ENCODE data around the gene MAN2A1.

Gene MAN2A1

GRCh38 chr5:109689740-109690241 is at the start of gene MAN2A1:
MAN2A1 (plus strand) TSS chr5:109689927; CDS start chr5:109690418, 491 bp downstream.
- peaks cover 4% of the 10 kb centered on the region; the same call in 1 of the 2 replicates for H3K9me3 ChIP-seq (ENCODE audit: low read depth, low read length)
- peak within 1 kb of the TSS; percentile 94 for H3K4me3 ChIP-seq
- DNase-seq (ENCODE audit: low read depth, low spot score) = no peak
- H3K27ac ChIP-seq = peak within 1 kb of the TSS; percentile 66
- H3K36me3 ChIP-seq (ENCODE audit: insufficient read depth, low read length) = no peaks in the 10 kb centered on the region
- H3K9ac ChIP-seq (ENCODE audit: insufficient read length) = peak within 1 kb of the TSS; percentile 75
- TF ChIP-seq FOXP2 (optimal IDR thresholded peaks at IDR 0.05; ENCODE audit: control extremely low read depth, extremely low read length, insufficient read depth) = no peak

GRCh38 chr5:109640976-109641375 is 48.8 kb upstream of the MAN2A1 start:
- no peak overlapping the region for H3K9ac ChIP-seq (ENCODE audit: insufficient read length)
- H3K36me3 ChIP-seq (ENCODE audit: insufficient read depth, low read length) = no peaks in the 10 kb centered on the region
- no peak overlapping the region for H3K27ac ChIP-seq
- H3K4me3 ChIP-seq = no peak overlapping the region
- no peaks in the 10 kb centered on the region for H3K9me3 ChIP-seq (ENCODE audit: low read depth, low read length)
- TF ChIP-seq FOXP2 (optimal IDR thresholded peaks at IDR 0.05; ENCODE audit: control extremely low read depth, extremely low read length, insufficient read depth) = no peak
- TF ChIP-seq EZH2 (IDR thresholded peaks at IDR 0.05) = no peak
- no peak for TF ChIP-seq POLR2AphosphoS5 (IDR thresholded peaks at IDR 0.05; ENCODE audit: borderline replicate concordance, low read depth, low read length)
- no peak for DNase-seq (ENCODE audit: low read depth, low spot score)

GRCh38 chr5:109643791-109644350 is 45.9 kb upstream of the MAN2A1 start:
- no peaks in the 10 kb centered on the region for H3K36me3 ChIP-seq (ENCODE audit: insufficient read depth, low read length)
- TF ChIP-seq POLR2AphosphoS5 (IDR thresholded peaks at IDR 0.05; ENCODE audit: borderline replicate concordance, low read depth, low read length) (no peak), FOXP2 (optimal IDR thresholded peaks at IDR 0.05; ENCODE audit: control extremely low read depth, extremely low read length, insufficient read depth) (no peak), EZH2 (IDR thresholded peaks at IDR 0.05) (no peak)
- DNase-seq (ENCODE audit: low read depth, low spot score) = no peak
- H3K27ac ChIP-seq = peak overlapping the region; percentile 87
- H3K4me3 ChIP-seq = peak overlapping the region; percentile 66
- no peaks in the 10 kb centered on the region for H3K9me3 ChIP-seq (ENCODE audit: low read depth, low read length)
- H3K9ac ChIP-seq (ENCODE audit: insufficient read length) = no peak overlapping the region

- H3K36me3 ChIP-seq (ENCODE audit: insufficient read depth, low read length) = no peaks in the 10 kb centered on the region
- H3K4me3 ChIP-seq = peak overlapping the region; percentile 66
- peak overlapping the region; percentile 87 for H3K27ac ChIP-seq
- H3K9ac ChIP-seq (ENCODE audit: insufficient read length) = no peak overlapping the region
- TF ChIP-seq EZH2 (IDR thresholded peaks at IDR 0.05) = no peak
- TF ChIP-seq POLR2AphosphoS5 (IDR thresholded peaks at IDR 0.05; ENCODE audit: borderline replicate concordance, low read depth, low read length) = no peak; the same call in 1 of the 2 replicates
- no peak for TF ChIP-seq FOXP2 (optimal IDR thresholded peaks at IDR 0.05; ENCODE audit: control extremely low read depth, extremely low read length, insufficient read depth)
- H3K9me3 ChIP-seq (ENCODE audit: low read depth, low read length) = no peaks in the 10 kb centered on the region
- peak; percentile 78 for DNase-seq (ENCODE audit: low read depth, low spot score)
These were observed 44.9 kb upstream of the MAN2A1 start for GRCh38 chr5:109644829-109645228.

GRCh38 chr5:109645707-109646192 is 44.0 kb upstream of the MAN2A1 start:
- Histone ChIP-seq H3K4me3 (no peak overlapping the region; the same call in 1 of the 2 replicates), H3K27ac (peak overlapping the region; percentile 87), H3K36me3 (ENCODE audit: insufficient read depth, low read length) (no peaks in the 10 kb centered on the region), H3K9me3 (ENCODE audit: low read depth, low read length) (no peaks in the 10 kb centered on the region), H3K9ac (ENCODE audit: insufficient read length) (no peak overlapping the region)
- TF ChIP-seq EZH2 (IDR thresholded peaks at IDR 0.05) (no peak), FOXP2 (optimal IDR thresholded peaks at IDR 0.05; ENCODE audit: control extremely low read depth, extremely low read length, insufficient read depth) (no peak), POLR2AphosphoS5 (IDR thresholded peaks at IDR 0.05; ENCODE audit: borderline replicate concordance, low read depth, low read length) (no peak)
- no peak for DNase-seq (ENCODE audit: low read depth, low spot score)

GRCh38 chr5:109649318-109649717 is 40.4 kb upstream of the MAN2A1 start:
- no peak overlapping the region for H3K4me3 ChIP-seq
- no peak for DNase-seq (ENCODE audit: low read depth, low spot score)
- TF ChIP-seq FOXP2 (optimal IDR thresholded peaks at IDR 0.05; ENCODE audit: control extremely low read depth, extremely low read length, insufficient read depth) (no peak), POLR2AphosphoS5 (IDR thresholded peaks at IDR 0.05; ENCODE audit: borderline replicate concordance, low read depth, low read length) (no peak), EZH2 (IDR thresholded peaks at IDR 0.05) (no peak)
- no peak overlapping the region for H3K27ac ChIP-seq
- no peaks in the 10 kb centered on the region for H3K9me3 ChIP-seq (ENCODE audit: low read depth, low read length)
- H3K9ac ChIP-seq (ENCODE audit: insufficient read length) = no peak overlapping the region
- H3K36me3 ChIP-seq (ENCODE audit: insufficient read depth, low read length) = no peaks in the 10 kb centered on the region

- no peak overlapping the region for H3K27ac ChIP-seq
- no peak for DNase-seq (ENCODE audit: low read depth, low spot score)
- H3K9ac ChIP-seq (ENCODE audit: insufficient read length) = no peak overlapping the region
- no peaks in the 10 kb centered on the region for H3K36me3 ChIP-seq (ENCODE audit: insufficient read depth, low read length)
- no peaks in the 10 kb centered on the region for H3K9me3 ChIP-seq (ENCODE audit: low read depth, low read length)
- H3K4me3 ChIP-seq = no peak overlapping the region
- TF ChIP-seq EZH2 (IDR thresholded peaks at IDR 0.05) (no peak), POLR2AphosphoS5 (IDR thresholded peaks at IDR 0.05; ENCODE audit: borderline replicate concordance, low read depth, low read length) (no peak)
These were observed 39.2 kb upstream of the MAN2A1 start for GRCh38 chr5:109650493-109650892.

- no peak for DNase-seq (ENCODE audit: low read depth, low spot score)
- H3K9me3 ChIP-seq (ENCODE audit: low read depth, low read length) = no peaks in the 10 kb centered on the region
- H3K36me3 ChIP-seq (ENCODE audit: insufficient read depth, low read length) = no peaks in the 10 kb centered on the region
- no peak overlapping the region for H3K4me3 ChIP-seq
- no peak overlapping the region for H3K9ac ChIP-seq (ENCODE audit: insufficient read length)
- TF ChIP-seq FOXP2 (optimal IDR thresholded peaks at IDR 0.05; ENCODE audit: control extremely low read depth, extremely low read length, insufficient read depth) = no peak
- TF ChIP-seq EZH2 (IDR thresholded peaks at IDR 0.05) = no peak
- H3K27ac ChIP-seq = no peak overlapping the region
These were observed 37.6 kb upstream of the MAN2A1 start for GRCh38 chr5:109652096-109652495.

- Histone ChIP-seq H3K27ac (no peak overlapping the region), H3K9me3 (ENCODE audit: low read depth, low read length) (no peaks in the 10 kb centered on the region), H3K9ac (ENCODE audit: insufficient read length) (no peak overlapping the region), H3K36me3 (ENCODE audit: insufficient read depth, low read length) (no peaks in the 10 kb centered on the region), H3K4me3 (no peak overlapping the region)
- no peak for DNase-seq (ENCODE audit: low read depth, low spot score)
- TF ChIP-seq EZH2 (IDR thresholded peaks at IDR 0.05) = no peak
- no peak for TF ChIP-seq FOXP2 (optimal IDR thresholded peaks at IDR 0.05; ENCODE audit: control extremely low read depth, extremely low read length, insufficient read depth)
- no peak for TF ChIP-seq POLR2AphosphoS5 (IDR thresholded peaks at IDR 0.05; ENCODE audit: borderline replicate concordance, low read depth, low read length)
These were observed 36.7 kb upstream of the MAN2A1 start for GRCh38 chr5:109653042-109653441.

Measured in SK-N-MC (cell line).